CD4-positive, alpha-beta T cell treated with Interleukin-17A for 1 hour (primary cell): ENCODE results near the gene RPL36A.
A peak's percentile ranks its signal among the peaks of the same experiment; 100 is the strongest.

Source experiments
- DNase-seq: peaks from one replicate; pipeline ENCODE4 v3.0.0-alpha.2; 2020

RPL36A gene

DNA sequence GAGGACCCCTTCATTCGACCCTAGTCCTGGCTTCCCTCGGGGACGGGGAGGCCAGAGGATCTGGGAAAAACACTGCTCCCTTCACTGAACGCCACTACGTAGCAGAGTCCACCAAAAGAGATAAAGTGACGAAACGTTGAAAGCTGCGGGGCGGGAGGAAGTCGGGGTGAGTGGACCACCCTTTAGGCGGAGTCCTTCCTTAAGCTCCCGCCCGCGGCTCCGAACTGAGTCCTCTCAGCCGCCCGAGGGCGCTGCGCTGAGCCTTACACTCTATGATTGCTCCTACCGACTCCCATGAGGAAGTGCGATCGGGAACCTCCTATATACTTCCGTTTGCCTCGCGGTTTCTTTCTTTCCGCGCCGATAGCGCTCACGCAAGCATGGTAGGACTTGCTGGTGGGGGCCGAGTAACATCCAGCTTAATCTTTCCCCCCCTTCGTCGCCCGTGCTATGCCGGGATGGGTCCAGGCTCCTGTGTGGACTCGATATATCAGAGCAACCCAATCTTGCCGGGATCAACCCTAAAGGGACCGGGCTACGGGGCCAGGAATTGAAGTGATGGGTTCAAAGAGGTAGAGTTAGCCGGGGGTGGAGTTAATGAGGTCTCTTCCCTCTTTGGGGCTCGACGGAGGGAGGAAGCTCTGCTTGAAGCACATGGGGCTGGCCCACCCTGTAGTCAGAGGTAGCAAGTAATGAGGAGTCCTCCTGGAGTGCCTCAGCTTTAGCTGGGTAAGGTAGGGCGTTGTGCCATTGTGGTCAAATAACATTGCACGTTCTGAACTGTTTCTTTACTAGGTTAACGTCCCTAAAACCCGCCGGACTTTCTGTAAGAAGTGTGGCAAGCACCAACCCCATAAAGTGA, at the start of gene RPL36A:
Gene RPL36A, plus strand, starts transcription at position 348 of the 862 bp plus-strand sequence. Its CDS starts 33 bp downstream, at position 381.
- DNase-seq = peak; percentile 87

DNA sequence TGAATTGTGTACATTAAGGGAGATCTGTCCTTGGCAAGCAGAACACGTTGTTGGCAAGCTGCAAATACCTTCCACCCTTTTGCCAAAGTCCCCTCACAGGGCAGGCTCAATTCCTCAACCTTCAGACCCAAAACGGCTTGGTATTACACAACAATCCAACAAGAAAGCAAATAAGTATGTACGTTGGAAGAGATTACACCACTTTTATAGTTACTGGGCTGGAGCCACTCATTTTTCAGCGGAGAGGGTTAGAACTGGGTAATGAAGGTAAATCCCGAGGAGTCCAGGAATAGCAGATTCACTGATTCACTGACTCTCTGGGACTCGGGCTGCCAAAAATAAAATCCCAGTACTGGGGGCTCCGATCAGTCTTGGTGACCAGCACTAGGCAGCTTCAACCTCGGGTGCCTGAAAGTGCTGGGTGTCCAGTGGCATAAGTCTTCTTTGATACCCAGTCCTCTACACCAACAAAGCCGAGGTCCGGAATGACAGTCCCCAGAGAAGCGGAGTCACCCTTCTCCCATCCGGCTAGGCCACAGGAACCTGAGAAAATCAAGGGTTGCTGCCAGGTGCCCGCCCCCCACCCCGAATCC, 42.9 kb upstream of the RPL36A start:
- DNase-seq = no peak

DNA sequence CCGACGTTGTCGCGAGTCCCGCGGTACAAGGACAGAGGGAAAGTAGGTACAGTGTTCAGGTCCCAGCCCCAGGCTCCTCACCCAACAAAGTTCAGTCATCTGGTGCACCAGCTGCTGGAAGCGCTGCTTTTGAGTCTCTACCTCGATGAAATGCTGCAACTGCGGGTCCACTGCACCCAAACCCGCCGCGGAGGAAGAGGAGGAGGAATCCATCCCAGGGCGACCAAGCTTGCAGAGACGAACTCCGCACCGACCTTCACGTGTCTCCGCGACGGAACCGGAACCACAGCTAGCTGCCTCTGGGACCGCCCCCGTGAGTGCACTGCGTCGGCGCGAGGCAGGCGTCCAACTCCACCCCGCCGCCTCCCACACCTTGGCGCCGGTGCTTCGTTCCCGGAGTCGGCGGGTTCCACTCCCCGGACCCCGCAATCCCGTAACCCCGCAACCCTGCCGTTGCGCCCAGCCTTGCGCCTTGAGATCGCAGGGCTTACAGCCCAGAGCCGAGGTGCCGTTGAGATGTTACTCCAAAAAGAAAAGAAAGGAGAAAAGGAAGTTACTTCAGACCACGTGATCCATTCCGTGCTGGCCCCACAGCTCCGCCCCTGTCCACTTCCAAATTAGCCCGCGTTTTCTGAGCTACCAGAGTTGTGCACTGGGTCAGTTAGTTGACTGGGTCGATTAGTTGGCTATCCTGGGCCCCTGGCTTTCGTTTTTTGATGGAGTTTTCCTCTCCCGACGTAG, 42.2 kb upstream of the RPL36A start, which contains the start of gene TIMM8A:
Gene TIMM8A, minus strand, starts transcription at position 291 of the 741 bp plus-strand sequence. Its CDS starts 78 bp downstream, at position 213.
- DNase-seq = peak; percentile 73

DNA sequence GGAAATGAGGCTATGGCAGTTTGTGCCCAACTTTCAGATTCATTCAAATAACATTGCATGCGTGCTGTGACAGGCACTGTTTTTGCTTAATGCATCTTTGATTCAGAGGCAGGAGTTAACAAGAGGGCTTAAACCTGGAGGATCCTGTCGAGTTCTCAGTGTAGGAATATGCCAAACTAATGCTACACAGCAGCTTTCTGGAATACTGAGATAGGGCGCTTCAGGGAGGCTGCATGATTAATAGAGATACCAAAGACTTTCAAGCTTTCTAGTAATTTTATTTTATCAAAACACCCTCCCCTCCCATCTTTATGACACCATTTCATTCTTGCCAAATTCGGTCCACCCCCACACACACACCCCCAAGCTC, 41.6 kb upstream of the RPL36A start:
- DNase-seq = no peak

DNA sequence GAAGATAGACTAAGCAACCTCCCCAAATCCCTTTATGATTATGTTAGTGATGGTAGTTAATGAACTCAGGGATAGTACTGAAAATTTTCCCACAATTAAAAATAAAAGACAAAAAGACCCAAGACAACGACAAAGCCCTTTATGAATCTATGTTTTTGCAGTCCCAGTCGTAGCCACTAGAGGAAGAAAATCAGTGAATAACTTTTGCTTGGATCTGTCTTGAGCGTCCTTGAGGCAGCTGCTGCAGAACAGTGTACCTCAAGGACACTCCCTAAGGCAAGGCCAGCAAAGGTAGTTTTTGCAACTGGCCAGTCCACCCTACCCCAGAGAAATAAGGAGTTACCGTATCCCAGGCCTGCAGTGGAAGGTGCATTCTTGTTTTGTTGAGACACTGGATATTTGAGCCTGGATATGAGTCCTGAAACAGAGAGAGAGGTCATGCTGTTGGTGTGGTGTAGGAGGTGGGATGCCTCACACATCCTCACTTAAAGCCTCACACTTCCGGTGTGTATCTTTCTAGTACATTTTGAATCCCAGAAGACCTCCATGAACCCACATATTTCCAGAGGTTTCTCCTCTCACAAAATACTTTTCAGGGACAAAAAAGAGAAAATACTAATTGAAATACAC, 33.5 kb upstream of the RPL36A start:
- DNase-seq = no peak

DNA sequence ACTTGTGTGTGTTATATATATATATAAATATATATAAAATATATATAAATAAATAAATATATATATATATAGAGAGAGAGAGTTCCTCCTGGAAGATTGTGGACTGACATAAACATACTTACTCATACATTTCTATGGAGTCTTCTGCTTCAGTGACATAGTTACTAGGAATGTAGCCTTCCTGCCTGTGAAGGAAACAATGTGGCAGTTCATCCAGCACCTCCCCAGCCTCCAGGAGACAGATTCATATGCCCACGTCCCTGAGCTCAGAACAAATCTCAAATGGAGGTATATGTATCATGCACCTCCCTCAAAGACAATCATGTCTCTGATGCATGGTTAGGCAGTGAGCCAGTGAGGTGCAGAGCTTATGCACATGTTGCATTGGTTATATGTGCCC, 30.8 kb upstream of the RPL36A start:
- DNase-seq = no peak

DNA sequence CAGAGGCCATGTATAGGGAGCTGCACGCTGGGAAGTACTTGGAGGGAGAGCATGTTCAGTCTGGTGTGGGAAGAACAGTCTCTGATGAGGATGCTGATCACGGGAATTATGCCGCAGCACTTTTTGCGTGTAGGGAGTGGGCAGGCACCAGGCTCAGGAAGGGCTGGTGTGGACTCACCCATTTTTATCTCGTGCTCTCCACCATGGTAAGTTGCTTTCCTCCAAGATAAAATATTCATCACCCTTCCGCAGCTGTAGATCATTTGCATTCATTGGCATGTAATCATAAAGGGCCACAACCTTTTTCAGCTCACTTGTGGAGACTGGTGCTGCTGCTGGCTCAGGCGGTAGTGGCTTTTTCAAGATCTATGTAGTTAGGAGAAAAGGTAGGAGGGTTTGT, 30.4 kb upstream of the RPL36A start:
- DNase-seq = no peak

DNA sequence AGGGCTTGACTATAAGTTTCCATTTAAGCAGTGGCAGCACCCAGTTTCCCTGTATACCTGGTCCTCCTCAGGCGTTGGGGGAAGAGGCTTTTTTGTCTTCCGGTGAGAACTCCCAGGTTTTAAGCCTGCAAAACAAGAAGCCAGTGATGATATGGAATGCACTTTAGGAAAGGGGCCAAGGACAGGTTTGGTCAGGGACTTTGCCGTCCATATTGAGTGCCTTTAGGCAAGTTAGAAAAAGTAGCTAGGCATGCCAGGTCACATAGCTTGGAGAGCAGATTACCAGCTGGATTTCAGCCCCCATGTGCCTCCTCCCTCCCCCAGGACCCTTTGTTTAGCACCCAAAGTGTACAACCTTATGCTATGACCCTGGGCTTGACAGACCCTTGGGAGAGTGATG, 28.7 kb upstream of the RPL36A start:
- DNase-seq = no peak

DNA sequence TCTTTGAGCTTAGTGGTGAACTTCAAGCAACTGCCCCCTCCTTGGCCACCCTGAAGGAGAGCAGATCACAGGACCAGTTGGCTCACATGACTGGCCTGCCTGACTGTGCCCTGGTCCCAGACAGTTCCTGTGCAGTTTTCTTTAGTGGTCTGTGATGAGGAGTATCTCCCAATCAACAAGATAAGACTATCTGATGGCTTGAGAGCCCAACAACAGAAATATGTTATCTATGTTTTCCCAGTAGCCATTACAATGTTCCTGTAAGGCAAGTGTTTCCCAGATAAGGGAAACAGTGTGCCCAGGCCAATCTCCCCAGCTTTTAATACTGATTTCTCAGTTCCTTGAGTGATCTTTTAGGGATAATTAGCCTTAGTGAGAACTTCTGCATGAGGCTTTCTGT, 28.1 kb upstream of the RPL36A start:
- DNase-seq = no peak

DNA sequence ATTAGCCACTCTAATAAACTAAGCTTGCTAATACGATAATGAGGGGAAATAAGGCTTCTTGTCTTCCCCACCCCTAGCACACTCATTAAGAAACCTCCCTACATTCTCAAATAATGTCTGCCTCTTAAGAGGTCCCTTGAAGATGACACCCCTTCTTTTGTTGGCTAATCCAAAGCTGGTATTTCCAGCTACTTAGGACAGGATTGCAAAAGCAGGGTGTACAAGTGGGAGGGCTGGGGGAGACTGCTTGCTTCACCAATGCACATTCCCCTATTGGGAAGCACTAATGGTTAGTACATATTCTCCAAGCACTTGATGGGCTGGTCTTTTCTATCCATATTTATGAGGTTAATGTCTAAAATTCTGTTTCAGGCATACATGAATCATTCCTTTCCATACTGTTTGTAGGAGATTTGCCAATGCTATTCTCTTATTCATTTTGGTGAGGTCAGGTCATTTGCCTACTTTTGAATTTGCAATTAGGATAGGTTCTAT, 25.5 kb upstream of the RPL36A start:
- DNase-seq = no peak

DNA sequence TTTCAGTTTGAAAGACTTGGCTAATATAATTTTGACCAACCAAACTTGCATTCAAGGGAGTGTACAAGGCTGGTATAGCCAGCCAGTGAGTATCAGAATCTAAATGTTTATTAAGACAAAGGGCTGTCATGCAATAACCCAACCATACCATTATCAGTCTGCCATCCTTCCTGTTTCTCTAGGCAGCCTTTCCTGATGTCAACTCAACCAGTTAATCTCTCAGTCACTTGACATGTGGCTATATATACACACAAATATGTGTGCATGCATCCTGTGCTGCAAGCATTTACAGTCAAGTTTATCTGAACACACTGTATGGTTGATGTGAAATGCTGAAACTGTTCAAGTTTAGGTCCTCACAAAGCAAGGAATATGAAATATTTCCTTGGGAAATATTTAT, 22.0 kb upstream of the RPL36A start:
- no peak for DNase-seq

DNA sequence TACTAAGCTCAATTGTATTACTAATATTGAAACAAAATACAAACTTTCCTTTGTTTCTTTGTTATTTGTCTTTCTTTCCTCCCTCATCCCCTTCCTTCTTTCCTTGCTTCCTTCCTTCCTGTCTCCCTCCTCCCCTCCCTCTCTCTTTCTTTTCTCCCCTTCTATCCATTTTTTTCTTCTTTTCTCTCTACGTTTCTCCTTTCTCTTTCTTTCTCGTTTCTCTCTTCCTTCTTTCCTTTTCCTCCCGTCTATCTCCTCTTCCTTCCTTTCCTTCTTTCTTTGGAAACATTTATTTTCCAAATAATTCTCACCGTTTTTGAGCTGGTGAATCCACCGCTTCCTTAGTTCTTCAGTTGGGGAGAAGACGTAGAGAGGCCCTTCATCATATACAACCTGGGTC, 21.1 kb upstream of the RPL36A start:
- no peak for DNase-seq

DNA sequence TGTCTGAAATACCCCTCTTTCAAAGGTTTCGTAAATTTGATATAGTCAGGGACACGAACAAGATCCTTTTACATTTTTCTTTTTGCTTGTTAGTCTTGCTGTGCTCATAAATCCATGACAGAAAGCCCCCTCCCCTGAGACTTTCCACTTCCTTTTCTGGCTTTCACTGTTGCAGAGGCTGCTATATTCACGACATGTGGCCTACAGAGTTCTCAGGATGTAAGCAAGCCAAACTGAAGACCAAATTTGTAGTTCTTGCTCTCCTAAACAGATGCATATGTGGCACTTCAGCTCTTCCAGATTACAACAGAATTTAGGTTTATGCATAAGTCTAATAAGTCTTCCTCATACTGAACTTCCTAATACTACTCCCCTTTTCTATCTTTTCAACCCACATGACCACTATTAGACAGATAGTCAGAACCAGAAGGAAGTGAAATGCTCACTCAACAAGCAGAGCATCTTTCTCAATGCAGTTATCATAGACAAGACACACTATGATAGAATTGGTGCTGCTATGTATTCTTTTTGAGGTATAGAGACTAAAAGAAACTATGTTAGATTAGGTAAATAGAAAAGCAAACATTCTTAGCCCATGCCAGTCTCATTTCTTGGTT, 19.8 kb upstream of the RPL36A start:
- DNase-seq = no peak

DNA sequence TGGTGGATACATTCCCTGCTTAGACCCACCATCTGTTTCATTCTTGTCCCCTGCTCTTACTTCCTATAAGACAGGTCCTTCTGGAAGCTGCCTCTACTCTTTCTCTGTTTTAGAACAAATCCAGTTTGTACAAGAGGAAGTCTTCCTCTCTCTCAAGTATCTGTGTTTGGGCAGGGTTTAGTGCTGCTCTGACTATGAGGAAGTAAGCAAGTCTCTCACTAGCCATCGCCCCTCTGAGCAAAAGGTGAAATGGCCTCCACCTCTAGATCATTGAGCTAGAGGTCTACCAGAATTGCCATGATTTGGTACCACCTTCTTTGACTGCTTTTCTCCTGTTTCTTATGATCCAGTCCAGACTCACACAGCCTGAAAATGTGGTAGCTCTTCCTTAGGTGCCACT, 13.3 kb upstream of the RPL36A start:
- no peak for DNase-seq

DNA sequence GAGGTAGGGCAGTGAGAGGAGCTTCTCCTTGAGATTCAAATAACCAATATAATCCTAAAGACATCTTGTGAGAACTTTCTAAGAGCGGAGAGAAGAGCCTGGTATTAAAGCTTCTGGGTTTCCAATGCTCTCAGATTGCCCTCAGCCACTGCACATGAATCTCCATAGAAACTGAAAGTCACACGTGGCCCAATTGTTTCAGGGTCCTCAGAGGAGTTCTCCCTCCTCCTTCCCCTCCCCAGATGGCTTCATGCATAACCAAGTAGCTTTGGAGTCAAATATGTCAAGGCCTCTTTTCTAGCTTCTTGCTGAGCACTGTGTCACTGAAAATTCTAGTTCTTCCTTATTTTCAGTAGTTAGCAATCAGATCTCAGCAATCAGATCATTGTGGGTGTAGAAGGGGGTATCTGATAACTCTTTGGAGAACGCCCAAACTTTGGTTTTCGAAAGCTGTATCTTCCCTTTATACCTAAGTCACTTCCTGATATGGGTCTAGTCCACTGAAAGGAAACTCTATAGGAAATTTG, 7.1 kb upstream of the RPL36A start:
- no peak for DNase-seq

DNA sequence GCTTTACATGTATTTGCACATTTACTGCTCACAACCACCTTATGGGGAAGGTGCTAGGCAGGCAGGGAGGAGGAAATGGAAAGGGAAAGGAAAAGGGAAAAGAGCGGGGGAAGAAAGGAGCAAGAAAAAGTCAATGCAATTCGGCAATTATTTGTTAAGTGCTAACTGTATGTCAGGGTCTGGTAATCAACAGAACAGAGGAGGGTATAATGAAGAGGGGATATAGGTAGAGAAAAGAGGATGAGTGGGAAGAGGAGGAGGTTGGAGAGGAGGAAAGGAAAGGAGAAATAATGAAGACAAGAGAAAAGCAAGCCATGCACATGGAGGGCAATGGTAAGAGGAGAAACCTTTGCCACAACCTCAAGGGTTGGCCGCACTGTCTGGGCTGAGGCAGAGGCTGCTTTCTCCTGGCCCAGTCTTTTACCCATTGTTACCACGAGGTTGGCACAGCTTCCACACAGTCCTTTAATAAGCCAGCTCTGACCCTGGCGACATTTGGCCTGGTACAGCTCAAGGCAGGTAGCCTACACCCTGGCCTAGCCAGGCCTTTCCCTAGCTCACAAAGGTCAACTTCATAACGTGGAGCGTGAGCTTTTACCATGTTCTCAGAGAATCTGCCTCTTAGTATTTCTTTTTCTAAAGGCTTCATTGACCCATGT, 5.7 kb upstream of the RPL36A start:
- DNase-seq = no peak

DNA sequence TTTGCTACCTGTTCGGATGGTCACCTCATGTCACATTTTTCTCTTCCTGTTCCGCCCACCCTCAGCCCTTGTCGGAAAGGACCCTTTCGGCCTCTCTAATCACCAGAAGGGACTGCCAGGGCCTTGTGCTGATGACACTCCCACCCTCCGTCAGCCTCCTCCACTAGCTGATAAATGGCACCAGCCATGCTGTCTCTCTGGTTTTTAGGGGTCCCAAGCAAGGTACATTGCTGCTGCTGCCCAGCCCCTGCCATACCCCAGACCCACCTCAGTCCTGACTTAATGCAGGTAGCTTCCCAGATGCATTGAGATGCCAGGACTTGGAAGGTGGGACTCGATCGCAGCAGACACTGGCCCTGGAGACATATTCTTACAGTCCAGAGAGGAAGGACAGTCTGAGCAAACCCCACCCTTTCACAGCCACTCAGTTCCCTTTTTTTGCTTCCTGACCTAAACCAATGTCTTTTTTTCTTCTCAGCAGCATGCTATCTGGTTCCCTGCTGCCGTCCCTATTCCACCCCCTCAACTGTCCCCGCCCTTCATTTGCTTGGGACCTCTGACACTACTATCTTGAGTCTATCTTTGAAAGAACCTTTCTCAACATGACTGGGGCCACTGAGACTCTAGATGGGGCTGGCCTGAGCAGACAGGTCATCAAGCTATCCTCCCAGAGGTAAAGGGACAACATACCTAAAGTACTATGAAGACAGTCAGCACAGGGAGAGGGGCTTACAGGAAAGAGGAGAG, 4.8 kb upstream of the RPL36A start, which contains the start of gene BTK:
Gene BTK, minus strand, starts transcription at position 397 of the 747 bp plus-strand sequence. CDS start 10,907 bp downstream, outside the sequence.
- DNase-seq = no peak

DNA sequence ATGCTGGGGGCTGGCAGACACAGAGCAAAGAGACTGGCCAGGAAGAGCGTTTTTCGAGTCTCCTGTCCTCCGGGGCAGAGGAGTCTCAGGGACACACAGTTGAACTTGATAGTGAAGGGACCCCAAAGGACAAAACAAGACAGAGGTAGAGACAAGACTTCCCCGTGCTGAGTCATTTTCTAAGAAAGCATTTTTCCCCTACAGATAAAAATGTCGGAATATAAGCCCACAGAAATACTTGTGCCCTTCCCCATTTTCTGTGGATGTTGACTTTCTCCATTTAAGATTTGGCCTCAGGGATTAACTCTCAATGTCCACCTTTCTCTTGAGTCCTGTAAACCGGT, 4.3 kb upstream of the RPL36A start:
- DNase-seq = no peak

DNA sequence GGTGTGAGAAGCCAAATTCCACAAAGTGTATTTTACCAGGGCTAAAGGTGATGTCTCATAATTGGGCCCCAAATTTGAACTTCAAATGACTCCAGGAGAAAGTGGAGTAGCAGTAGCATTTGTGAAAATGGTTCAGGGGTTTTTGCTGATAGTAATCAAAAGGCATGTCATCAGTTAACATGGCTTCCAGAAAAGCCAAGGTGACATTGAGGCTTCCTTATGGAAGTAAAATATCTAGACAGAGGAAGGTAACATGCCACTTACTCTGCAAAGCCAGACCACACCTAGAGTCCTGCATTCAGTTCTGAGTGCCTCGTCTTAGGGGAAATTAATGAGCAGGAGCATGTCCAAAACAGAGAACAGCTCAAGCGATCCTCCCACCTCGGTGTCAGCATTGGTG, 2.2 kb upstream of the RPL36A start:
- no peak for DNase-seq

DNA sequence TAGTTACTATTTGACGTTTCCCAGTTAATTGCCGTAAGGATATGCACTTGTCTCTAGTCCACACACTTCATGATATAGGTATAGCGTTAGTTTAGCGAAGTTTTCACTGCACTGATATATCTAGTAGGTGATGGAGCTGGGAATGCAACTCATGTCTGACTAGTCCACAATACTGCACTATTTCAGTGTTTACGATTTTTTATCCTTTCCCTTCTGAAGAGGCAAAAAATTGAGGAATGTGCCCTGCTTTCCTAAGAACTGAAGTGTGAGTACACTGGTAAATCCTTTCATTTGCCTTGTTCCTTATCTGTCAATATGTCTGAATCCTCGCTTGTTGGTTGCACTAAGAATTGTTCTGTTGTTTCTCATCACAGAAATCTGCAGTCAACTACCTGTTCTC, 1.0 kb downstream of the RPL36A start:
- no peak for DNase-seq
